ENCODE results near the gene IL3RA. TPM values are rescaled to one million over a fixed set of nuclear protein-coding genes. Genes with fewer than 3 reads are reported as not detected.

Gene IL3RA
- total and polyA plus RNA-seq, 2 of the 8 experiments (the other 6 are each of a cell fraction or from before 2014, with no cell fraction given) = 0.11 TPM; not detected in 1

GRCh38 chrX:1390621-1391369, 54.2 kb downstream of the IL3RA start (continued):
- TF ChIP-seq SIRT6 (IDR thresholded peaks at IDR 0.05; ENCODE audit: low read length) = no peak

All from H1 (cell line).